ENCODE results near the gene POMT2.

Gene POMT2

DNA sequence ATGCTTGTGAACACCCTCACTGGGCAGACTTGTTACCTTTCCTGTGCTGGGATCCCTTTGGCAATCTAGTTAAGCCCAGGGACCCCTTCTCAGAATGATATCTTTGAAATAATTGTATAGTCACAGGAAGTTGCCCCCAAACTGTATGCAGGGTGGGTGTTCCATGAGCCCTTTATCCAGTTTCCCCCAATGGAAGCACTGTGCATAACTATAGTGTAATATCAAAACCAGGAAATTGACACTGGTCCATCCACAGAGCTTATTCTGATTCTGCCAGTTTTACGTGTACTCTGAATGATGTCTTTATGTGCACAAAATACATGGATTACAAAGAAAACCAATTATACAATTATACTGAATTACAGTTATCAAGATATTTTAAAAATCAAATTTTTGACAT lies 73.9 kb downstream of the POMT2 start:
- Histone ChIP-seq H3K9me3 (ENCODE audit: insufficient read depth, low read depth, low read length) (no peaks in the 10 kb centered on the region), H3K36me3 (ENCODE audit: insufficient read depth, low read depth, low read length) (no peaks in the 10 kb centered on the region), H3K27me3 (ENCODE audit: insufficient read depth, low read length) (no peaks in the 10 kb centered on the region), H3K4me3 (ENCODE audit: low read length) (no peak overlapping the region), H3K9ac (ENCODE audit: low read depth, low read length) (no peak overlapping the region), H3K27ac (ENCODE audit: low read length) (no peak overlapping the region), H3K4me1 (ENCODE audit: insufficient read depth, low read length) (no peaks in the 10 kb centered on the region)

DNA sequence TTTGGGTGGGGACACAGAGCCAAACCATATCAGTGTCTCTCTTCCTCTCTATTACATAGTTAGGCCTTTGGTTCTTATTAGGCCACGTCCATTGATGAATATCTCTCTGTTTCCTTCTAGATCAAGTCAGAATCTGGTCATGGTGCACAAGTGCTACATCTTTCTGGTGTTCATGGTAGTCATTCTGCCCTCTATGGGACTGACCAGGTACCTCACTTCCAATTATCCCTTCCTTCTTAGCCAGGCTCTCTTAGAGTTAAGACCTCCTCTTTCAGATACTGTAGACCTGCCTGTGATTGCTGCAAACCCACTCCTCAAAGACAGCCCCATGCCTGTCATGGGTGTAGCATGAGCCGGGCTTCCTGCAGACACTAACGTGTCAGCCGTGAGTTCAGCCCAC lies 74.9 kb downstream of the POMT2 start:
- no peaks in the 10 kb centered on the region for H3K27me3 ChIP-seq (ENCODE audit: insufficient read depth, low read length)
- H3K36me3 ChIP-seq (ENCODE audit: insufficient read depth, low read depth, low read length), result no peaks in the 10 kb centered on the region
- H3K4me1 ChIP-seq (ENCODE audit: insufficient read depth, low read length), result no peaks in the 10 kb centered on the region

DNA sequence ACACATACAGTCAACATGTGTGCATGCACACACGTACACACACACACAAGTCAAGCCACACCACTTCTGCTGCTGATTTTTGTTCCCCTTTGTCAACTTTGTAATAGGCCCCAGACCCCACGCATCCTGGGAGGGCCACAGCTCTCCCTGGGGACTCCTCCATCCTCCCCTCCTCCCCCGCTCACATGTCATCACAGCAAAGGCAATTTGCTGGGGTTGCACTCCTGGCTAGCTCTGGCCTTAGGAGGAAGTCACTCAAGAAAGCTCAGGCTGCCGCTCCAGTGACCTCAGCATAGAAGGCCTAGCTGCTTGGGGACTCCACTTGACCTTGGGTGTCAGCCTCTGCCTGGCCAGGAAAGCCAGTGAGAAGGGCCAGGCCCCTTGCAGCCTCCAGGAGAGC lies 76.8 kb downstream of the POMT2 start:
- H3K4me1 ChIP-seq (ENCODE audit: insufficient read depth, low read length), result no peaks in the 10 kb centered on the region
- no peak overlapping the region for H3K4me3 ChIP-seq (ENCODE audit: low read length)
- H3K27me3 ChIP-seq (ENCODE audit: insufficient read depth, low read length), result no peaks in the 10 kb centered on the region
- no peaks in the 10 kb centered on the region for H3K36me3 ChIP-seq (ENCODE audit: insufficient read depth, low read depth, low read length)
- H3K9me3 ChIP-seq (ENCODE audit: insufficient read depth, low read depth, low read length), result no peaks in the 10 kb centered on the region
- H3K9ac ChIP-seq (ENCODE audit: low read depth, low read length), result no peak overlapping the region
- H3K27ac ChIP-seq (ENCODE audit: low read length), result no peak overlapping the region

More for the DNA sequence above, 74.9 kb downstream of the POMT2 start:
- no peak overlapping the region for H3K4me3 ChIP-seq (ENCODE audit: low read length)
- H3K9ac ChIP-seq (ENCODE audit: low read depth, low read length), result no peak overlapping the region
- H3K9me3 ChIP-seq (ENCODE audit: insufficient read depth, low read depth, low read length), result no peaks in the 10 kb centered on the region
- H3K27ac ChIP-seq (ENCODE audit: low read length), result no peak overlapping the region

DNA sequence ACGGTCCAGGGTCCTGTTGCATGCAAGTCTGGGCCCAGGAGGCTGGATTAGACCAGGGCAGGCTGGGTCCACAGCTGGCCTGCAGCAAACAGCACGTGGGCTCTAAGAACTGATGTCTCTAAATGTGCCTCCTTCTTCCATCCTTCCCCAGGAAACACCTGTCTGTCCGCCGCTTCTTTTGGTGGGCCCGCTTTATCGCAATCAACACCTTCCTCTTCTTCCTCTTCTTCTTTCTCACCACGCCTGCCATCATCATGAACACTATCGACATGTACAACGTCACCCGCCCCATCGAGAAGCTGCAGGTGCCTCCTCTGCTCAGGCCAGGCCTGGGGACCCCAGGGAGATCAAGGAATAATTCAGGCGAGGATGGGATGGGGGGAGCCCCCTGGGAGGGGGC lies 77.9 kb downstream of the POMT2 start:
- Histone ChIP-seq H3K9ac (ENCODE audit: low read depth, low read length) (no peak overlapping the region), H3K4me3 (ENCODE audit: low read length) (no peak overlapping the region), H3K36me3 (ENCODE audit: insufficient read depth, low read depth, low read length) (no peaks in the 10 kb centered on the region), H3K27me3 (ENCODE audit: insufficient read depth, low read length) (no peaks in the 10 kb centered on the region), H3K9me3 (ENCODE audit: insufficient read depth, low read depth, low read length) (no peaks in the 10 kb centered on the region), H3K4me1 (ENCODE audit: insufficient read depth, low read length) (no peaks in the 10 kb centered on the region), H3K27ac (ENCODE audit: low read length) (no peak overlapping the region)

DNA sequence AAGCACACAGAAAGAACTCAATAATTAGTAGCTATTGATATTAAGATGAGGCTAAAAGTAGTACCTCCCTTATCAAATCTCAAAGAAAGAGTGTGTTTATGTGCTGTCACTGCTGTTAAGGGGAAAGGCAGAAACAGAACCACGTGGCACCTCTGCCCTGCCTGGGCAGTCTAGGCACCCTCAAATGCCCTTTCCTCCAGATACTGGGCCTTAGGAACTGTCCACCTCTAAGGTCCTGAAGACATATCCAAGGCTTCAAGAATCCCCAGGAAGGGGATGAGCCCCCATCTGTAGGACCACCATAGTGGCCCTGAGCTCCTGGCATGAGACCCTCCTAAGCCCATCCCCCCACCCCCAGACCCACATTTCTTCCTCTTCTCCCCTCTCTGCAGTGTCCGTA lies 78.7 kb downstream of the POMT2 start:
- Histone ChIP-seq H3K4me1 (ENCODE audit: insufficient read depth, low read length) (no peaks in the 10 kb centered on the region), H3K27me3 (ENCODE audit: insufficient read depth, low read length) (no peaks in the 10 kb centered on the region), H3K9ac (ENCODE audit: low read depth, low read length) (no peak overlapping the region), H3K4me3 (ENCODE audit: low read length) (no peak overlapping the region), H3K36me3 (ENCODE audit: insufficient read depth, low read depth, low read length) (no peaks in the 10 kb centered on the region), H3K9me3 (ENCODE audit: insufficient read depth, low read depth, low read length) (no peaks in the 10 kb centered on the region), H3K27ac (ENCODE audit: low read length) (no peak overlapping the region)

DNA sequence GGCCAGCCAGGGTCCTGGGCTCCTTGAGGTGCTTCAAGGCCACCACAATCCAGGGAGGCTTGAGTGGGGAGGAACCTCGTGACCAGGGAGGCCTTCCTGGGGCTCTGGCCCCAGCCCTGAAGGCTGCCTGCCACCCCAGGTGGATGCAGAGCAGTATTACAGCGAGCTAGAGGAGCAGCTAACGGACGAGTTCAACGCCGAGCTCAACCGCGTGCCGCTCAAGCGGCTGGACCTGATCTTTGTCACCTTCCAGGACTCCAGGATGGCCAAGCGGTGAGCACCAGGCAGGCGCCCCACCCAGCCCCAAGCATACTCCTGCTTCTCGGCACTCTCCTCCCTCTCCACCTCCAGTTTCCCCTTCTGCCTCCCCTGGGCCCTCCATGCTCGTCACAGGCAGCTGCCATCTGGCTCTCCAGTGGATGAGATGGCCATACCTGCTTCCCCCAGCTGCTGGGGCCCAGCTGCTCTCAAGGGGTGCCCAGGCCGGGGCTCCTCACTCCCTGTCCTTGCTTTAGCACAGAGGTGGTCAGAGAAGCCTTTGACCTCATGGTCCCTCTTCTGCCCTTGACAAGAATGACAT lies 80.3 kb downstream of the POMT2 start:
- H3K36me3 ChIP-seq (ENCODE audit: insufficient read depth, low read depth, low read length), result no peaks in the 10 kb centered on the region
- no peaks in the 10 kb centered on the region for H3K4me1 ChIP-seq (ENCODE audit: insufficient read depth, low read length)
- no peaks in the 10 kb centered on the region for H3K9me3 ChIP-seq (ENCODE audit: insufficient read depth, low read depth, low read length)
- no peak overlapping the region for H3K9ac ChIP-seq (ENCODE audit: low read depth, low read length)
- H3K4me3 ChIP-seq (ENCODE audit: low read length), result no peak overlapping the region
- no peaks in the 10 kb centered on the region for H3K27me3 ChIP-seq (ENCODE audit: insufficient read depth, low read length)
- no peak overlapping the region for H3K27ac ChIP-seq (ENCODE audit: low read length)

DNA sequence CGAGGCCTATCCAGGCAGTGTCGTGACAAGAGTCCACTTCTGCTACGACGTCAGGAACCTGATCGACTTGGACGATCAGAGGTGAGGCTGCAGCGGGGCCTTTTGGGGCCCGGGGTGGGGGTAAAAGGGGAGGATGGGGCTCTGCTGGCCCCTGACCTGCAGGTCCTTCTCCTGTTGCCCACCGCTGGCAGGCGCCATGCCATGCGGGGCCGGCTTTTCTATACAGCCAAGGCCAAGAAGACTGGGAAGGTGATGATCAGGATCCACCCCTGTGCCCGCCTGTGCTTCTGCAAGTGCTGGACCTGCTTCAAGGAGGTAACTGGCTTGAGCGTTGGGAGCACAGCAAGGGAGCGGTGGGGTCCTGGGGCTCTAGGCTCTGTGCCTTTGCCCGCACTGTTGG lies 81.3 kb downstream of the POMT2 start:
- Histone ChIP-seq H3K9ac (ENCODE audit: low read depth, low read length) (no peak overlapping the region), H3K27ac (ENCODE audit: low read length) (no peak overlapping the region), H3K4me3 (ENCODE audit: low read length) (no peak overlapping the region), H3K27me3 (ENCODE audit: insufficient read depth, low read length) (no peaks in the 10 kb centered on the region), H3K4me1 (ENCODE audit: insufficient read depth, low read length) (no peaks in the 10 kb centered on the region), H3K9me3 (ENCODE audit: insufficient read depth, low read depth, low read length) (no peaks in the 10 kb centered on the region), H3K36me3 (ENCODE audit: insufficient read depth, low read depth, low read length) (no peaks in the 10 kb centered on the region)

DNA sequence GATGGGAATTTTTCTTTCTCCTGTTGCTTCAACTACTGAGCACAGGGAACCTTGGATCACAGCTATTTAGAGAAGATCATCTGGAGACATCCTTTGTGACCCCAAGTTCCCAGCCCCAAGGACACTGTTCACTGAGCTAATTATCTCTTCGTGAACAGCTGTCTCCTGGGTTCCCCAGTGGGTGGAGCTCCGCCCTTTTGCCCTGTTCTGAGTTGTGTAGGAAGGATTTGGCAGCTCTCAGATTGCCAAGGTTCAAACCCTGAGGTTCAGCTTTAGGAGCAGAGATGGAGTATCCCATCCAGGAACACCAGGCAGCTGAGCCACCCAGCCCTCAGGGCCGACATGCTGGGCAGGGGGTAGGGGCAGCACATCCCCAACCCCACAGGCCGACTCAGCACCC lies 81.7 kb downstream of the POMT2 start:
- no peaks in the 10 kb centered on the region for H3K4me1 ChIP-seq (ENCODE audit: insufficient read depth, low read length)
- H3K9me3 ChIP-seq (ENCODE audit: insufficient read depth, low read depth, low read length), result no peaks in the 10 kb centered on the region
- no peak overlapping the region for H3K27ac ChIP-seq (ENCODE audit: low read length)
- H3K4me3 ChIP-seq (ENCODE audit: low read length), result no peak overlapping the region
- no peaks in the 10 kb centered on the region for H3K36me3 ChIP-seq (ENCODE audit: insufficient read depth, low read depth, low read length)
- no peaks in the 10 kb centered on the region for H3K27me3 ChIP-seq (ENCODE audit: insufficient read depth, low read length)
- H3K9ac ChIP-seq (ENCODE audit: low read depth, low read length), result no peak overlapping the region

DNA sequence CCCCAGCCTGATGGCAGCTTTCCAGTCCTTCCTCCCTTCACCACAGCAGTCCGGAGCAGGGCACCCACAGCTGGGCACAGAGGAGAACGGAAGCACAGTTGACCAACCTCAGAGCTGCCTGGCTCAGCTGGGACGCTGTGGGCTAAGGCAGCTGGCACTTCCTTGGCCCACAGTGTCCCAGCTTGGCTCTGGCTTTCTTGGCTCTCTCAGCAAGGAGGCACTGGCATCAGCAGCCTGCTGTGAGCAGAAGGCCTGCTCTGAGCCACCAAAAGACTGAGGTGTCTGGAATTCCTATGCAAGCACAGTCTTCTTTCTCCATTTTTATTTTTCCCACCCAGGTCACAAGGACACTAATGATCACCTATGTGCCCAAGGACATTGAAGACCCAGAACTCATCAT lies 82.3 kb downstream of the POMT2 start:
- H3K9me3 ChIP-seq (ENCODE audit: insufficient read depth, low read depth, low read length), result no peaks in the 10 kb centered on the region
- H3K27me3 ChIP-seq (ENCODE audit: insufficient read depth, low read length), result no peaks in the 10 kb centered on the region
- H3K4me1 ChIP-seq (ENCODE audit: insufficient read depth, low read length), result no peaks in the 10 kb centered on the region
- no peak overlapping the region for H3K27ac ChIP-seq (ENCODE audit: low read length)
- H3K9ac ChIP-seq (ENCODE audit: low read depth, low read length), result no peak overlapping the region
- no peaks in the 10 kb centered on the region for H3K36me3 ChIP-seq (ENCODE audit: insufficient read depth, low read depth, low read length)
- no peak overlapping the region for H3K4me3 ChIP-seq (ENCODE audit: low read length)

DNA sequence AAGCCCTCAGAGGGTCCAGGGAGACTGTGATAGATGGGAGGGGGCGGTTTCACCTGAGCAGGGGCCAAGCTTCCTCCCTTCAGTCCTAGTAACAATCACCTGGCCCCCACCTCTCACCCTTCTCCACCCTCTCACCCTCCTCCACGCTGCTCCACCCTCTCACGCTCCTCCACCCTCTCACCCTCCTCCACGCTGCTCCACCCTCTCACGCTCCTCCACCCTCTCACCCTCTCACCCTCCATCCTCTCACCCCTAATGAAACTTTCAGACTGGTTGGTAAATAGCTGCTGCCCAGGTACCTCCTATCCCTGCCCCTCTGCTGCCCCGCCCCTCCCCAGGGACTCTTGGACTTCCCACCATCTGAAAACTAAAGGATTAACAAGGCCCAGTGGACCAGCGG lies 83.9 kb downstream of the POMT2 start:
- Histone ChIP-seq H3K9ac (ENCODE audit: low read depth, low read length) (no peak overlapping the region), H3K9me3 (ENCODE audit: insufficient read depth, low read depth, low read length) (no peaks in the 10 kb centered on the region), H3K36me3 (ENCODE audit: insufficient read depth, low read depth, low read length) (no peaks in the 10 kb centered on the region), H3K4me3 (ENCODE audit: low read length) (no peak overlapping the region), H3K27me3 (ENCODE audit: insufficient read depth, low read length) (no peaks in the 10 kb centered on the region), H3K27ac (ENCODE audit: low read length) (no peak overlapping the region), H3K4me1 (ENCODE audit: insufficient read depth, low read length) (no peaks in the 10 kb centered on the region)

DNA sequence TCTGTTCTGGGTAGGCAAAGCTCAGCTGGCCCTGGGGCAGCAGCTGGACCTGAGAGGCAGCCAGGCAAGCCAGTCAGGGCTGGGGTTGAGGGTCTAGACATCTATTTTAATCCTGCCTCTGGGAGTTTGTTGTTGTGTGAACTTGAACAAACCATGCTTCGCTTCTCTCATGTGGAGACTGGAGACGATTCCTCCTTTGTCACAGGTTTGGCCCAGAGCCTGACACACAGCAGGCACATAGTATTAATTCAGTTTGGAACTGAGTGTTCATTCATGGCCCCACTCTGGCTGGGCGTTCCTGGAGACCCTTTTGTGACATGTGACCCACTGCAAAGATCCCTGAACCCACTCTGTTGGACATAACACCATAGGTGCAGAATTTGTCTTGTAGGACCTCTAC lies 89.0 kb downstream of the POMT2 start:
- no peak overlapping the region for H3K4me3 ChIP-seq (ENCODE audit: low read length)
- H3K4me1 ChIP-seq (ENCODE audit: insufficient read depth, low read length), result no peaks in the 10 kb centered on the region
- H3K27me3 ChIP-seq (ENCODE audit: insufficient read depth, low read length), result no peaks in the 10 kb centered on the region
- no peaks in the 10 kb centered on the region for H3K9me3 ChIP-seq (ENCODE audit: insufficient read depth, low read depth, low read length)
- no peak overlapping the region for H3K9ac ChIP-seq (ENCODE audit: low read depth, low read length)
- no peak overlapping the region for H3K27ac ChIP-seq (ENCODE audit: low read length)
- H3K36me3 ChIP-seq (ENCODE audit: insufficient read depth, low read depth, low read length), result no peaks in the 10 kb centered on the region

DNA sequence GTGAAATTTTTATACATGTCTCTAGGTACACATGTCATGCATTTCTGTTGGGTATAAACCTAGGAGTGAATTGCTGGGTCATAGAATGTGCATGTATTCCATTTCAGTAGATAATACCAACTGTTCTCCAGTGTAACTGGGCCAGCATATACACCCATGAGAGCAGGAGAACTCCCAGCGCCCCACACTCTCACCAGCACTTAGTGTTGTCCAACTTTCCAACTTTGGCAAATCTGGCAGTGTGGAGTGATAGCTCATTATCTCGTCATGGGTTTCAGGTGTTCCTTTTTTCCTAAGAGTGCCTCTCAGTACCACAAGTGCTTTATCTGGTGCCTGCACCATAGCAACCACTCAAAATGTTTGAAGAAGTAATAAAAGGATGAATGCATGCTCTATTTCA lies 89.8 kb downstream of the POMT2 start:
- Histone ChIP-seq H3K4me3 (ENCODE audit: low read length) (no peak overlapping the region), H3K4me1 (ENCODE audit: insufficient read depth, low read length) (no peaks in the 10 kb centered on the region; the same call in 1 of the 2 replicates), H3K27ac (ENCODE audit: low read length) (no peak overlapping the region), H3K36me3 (ENCODE audit: insufficient read depth, low read depth, low read length) (no peaks in the 10 kb centered on the region), H3K27me3 (ENCODE audit: insufficient read depth, low read length) (no peaks in the 10 kb centered on the region), H3K9me3 (ENCODE audit: insufficient read depth, low read depth, low read length) (no peaks in the 10 kb centered on the region), H3K9ac (ENCODE audit: low read depth, low read length) (no peak overlapping the region)

DNA sequence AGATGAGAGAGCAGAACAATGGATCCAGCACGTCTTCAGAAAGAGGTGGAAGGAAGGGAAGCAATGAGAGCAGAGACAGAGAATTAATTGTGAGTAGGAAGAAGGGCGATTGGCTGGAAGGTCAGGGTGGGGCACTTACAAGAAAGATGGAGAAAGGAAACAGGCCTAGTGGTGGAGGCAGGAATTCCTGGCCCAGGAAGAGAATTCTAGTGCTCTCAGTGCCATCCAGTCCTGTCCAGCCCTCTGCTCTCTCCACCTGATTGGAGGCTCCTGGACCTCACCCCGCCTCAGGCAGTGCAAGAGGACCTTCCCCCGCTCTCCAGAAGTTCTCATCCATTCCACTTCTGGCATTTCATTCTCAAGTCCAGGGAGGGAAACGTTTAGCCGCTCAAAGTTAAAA lies 92.6 kb downstream of the POMT2 start:
- Histone ChIP-seq H3K9ac (ENCODE audit: low read depth, low read length) (no peak overlapping the region), H3K9me3 (ENCODE audit: insufficient read depth, low read depth, low read length) (no peaks in the 10 kb centered on the region), H3K27ac (ENCODE audit: low read length) (no peak overlapping the region), H3K36me3 (ENCODE audit: insufficient read depth, low read depth, low read length) (no peaks in the 10 kb centered on the region), H3K4me1 (ENCODE audit: insufficient read depth, low read length) (peaks cover 15% of the 10 kb centered on the region), H3K4me3 (ENCODE audit: low read length) (no peak overlapping the region), H3K27me3 (ENCODE audit: insufficient read depth, low read length) (no peaks in the 10 kb centered on the region)

All from iPS-20b (cell line).